Measurements from ENCODE around the gene LBH. TPM values are rescaled to one million over a fixed set of nuclear protein-coding genes. Genes with fewer than 3 reads are reported as not detected.
A peak's percentile ranks its signal among the peaks of the same experiment; 100 is the strongest.

The LBH gene
- total RNA-seq, 3 donors from 2014 or later = 18.2 to 153 (median 87.2) TPM

DNA sequence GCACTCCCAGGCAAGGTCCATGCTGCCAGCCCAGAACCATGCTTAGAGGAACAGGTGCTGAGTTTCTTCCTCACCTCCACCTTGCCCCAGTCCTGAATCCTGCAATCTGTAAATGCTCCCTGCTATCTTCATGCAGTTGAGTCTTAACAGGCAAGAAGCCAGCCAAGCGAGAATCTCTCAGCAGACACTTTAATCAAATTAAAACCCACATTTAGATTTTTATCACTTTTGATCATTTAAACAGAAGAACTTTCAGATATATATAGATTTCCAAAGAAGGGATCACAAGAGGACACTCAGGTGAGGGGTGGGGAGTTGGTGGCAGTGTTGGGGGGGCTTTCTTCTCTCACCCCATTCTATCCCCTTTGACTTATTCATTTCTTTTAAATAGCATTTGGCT lies 25.9 kb upstream of the LBH start:
- no peaks in the 10 kb centered on the region for H3K4me1 ChIP-seq
- intact Hi-C loops (cut with DNase I; ENCODE audit: low total_unique reads) = no loop called here
- TF ChIP-seq, protein P1, sequence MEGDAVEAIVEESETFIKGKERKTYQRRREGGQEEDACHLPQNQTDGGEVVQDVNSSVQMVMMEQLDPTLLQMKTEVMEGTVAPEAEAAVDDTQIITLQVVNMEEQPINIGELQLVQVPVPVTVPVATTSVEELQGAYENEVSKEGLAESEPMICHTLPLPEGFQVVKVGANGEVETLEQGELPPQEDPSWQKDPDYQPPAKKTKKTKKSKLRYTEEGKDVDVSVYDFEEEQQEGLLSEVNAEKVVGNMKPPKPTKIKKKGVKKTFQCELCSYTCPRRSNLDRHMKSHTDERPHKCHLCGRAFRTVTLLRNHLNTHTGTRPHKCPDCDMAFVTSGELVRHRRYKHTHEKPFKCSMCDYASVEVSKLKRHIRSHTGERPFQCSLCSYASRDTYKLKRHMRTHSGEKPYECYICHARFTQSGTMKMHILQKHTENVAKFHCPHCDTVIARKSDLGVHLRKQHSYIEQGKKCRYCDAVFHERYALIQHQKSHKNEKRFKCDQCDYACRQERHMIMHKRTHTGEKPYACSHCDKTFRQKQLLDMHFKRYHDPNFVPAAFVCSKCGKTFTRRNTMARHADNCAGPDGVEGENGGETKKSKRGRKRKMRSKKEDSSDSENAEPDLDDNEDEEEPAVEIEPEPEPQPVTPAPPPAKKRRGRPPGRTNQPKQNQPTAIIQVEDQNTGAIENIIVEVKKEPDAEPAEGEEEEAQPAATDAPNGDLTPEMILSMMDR (IDR thresholded peaks at IDR 0.05) = no peak
- no peak for TF ChIP-seq POLR2AphosphoS5 (IDR thresholded peaks at IDR 0.05)
- TF ChIP-seq POLR2A (IDR thresholded peaks at IDR 0.05) = no peak
- DNase-seq (ENCODE audit: low spot score in 2 of 2) = no peak
- H3K9me3 ChIP-seq = no peaks in the 10 kb centered on the region
- no peak overlapping the region for H3K27ac ChIP-seq
- no peak overlapping the region for H3K4me3 ChIP-seq
- H3K36me3 ChIP-seq = no peaks in the 10 kb centered on the region
- H3K27me3 ChIP-seq = no peaks in the 10 kb centered on the region

DNA sequence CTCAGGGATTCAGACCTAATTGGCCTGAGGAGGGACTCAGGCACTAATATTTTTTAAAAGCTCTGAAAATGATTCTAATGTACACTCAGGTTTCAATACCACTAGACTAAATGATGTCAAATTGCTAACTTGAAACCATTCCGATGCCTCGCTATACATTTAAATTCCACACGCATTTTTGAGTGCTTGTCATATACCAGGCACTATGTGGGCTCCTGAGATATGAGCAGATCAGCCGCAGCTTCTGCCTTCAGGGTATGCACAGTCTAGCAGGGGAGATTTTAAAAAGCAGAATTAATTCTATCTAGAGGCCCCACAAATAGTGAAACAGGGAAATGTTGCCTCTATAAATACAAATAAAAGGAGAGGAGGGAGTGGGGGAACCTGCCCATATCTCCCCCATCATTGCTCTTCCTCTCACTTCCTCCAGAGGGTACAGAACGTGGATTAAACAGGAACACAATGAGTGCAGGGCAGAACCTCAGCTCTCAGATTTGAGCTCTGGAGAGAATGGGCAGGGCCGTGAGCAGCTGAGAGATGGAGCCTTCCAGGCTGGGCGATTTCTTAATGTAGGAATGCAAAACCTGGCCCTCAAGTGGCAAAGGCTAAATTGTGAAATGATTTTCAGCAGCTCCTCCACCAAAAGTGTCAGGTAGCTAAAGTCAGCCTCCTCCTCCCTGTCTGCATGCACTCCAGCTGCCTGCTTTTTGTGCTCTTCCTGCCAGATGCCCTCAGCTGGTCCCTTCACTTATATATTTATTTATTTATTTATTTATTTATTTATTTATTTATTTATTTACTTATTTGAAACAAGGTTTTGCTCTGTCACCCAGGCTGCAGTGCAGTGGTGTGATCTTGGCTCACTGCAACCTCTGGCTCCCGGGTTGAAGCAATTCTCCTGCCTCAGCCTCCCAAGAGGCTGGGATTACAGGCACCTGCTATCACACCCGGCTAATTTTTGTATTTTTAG lies 24.6 kb upstream of the LBH start:
- no peaks in the 10 kb centered on the region for H3K36me3 ChIP-seq

DNA sequence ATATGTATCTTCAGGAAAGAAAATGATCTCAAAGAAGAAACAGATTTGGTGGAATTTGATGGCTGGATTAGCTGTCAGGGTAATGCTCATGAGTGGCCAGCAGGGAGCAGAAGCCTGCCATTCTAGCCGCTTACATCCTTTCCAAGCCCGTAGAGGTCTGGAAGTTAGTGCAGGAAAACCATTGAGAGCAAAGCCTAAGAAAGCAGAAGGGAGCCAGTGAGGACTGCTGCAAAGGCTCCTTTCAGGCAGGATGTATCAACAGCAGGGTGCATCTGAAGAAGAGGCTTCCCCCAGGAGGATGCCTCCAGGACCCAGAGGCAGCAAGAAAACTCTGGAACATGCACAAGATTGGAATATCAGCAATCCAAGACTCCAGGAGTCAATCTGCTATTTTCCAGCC lies 22.9 kb upstream of the LBH start:
- Histone ChIP-seq H3K27me3 (no peaks in the 10 kb centered on the region), H3K27ac (no peak overlapping the region), H3K4me3 (no peak overlapping the region), H3K36me3 (no peaks in the 10 kb centered on the region), H3K9me3 (no peaks in the 10 kb centered on the region), H3K4me1 (no peaks in the 10 kb centered on the region)
- DNase-seq (ENCODE audit: low spot score in 2 of 2) = peak in 1 of 2 donors; percentile 52
- TF ChIP-seq POLR2AphosphoS5 (IDR thresholded peaks at IDR 0.05) (no peak), POLR2A (IDR thresholded peaks at IDR 0.05) (no peak)
- TF ChIP-seq, protein P1 (IDR thresholded peaks at IDR 0.05) = peak; percentile 83 to 94 (median 90)
- intact Hi-C loops (cut with DNase I; ENCODE audit: low total_unique reads) = no loop called here

More for the DNA sequence above, 24.6 kb upstream of the LBH start:
- H3K4me3 ChIP-seq = no peak overlapping the region
- TF ChIP-seq POLR2AphosphoS5 (IDR thresholded peaks at IDR 0.05) (no peak), POLR2A (IDR thresholded peaks at IDR 0.05) (no peak)
- TF ChIP-seq, protein P1 (IDR thresholded peaks at IDR 0.05) = no peak
- no peak for DNase-seq (ENCODE audit: low spot score in 2 of 2)
- no peaks in the 10 kb centered on the region for H3K27me3 ChIP-seq
- H3K27ac ChIP-seq = no peak overlapping the region
- no peaks in the 10 kb centered on the region for H3K9me3 ChIP-seq
- no peaks in the 10 kb centered on the region for H3K4me1 ChIP-seq
- intact Hi-C loops (cut with DNase I; ENCODE audit: low total_unique reads) = no loop called here

DNA sequence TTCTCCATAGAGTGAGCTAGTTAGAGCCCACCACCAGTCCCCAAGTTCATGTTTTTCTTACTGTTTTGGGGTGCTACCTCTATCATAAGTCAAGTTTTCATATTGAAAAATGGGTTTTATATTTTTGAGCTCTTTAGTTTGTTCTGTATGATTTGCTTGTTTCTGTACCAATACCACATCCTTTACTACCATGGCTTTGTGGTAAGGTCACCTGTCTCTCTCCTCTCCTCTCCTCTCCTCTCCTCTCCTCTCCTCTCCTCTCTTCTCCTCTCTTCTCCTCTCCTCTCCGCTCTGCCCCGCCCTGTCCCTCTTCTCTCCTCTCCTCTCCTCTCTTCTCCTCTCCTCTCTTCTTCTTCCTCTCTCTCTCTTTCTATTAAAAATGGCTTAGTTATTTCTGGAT lies 22.1 kb upstream of the LBH start:
- Histone ChIP-seq H3K4me3 (no peak overlapping the region), H3K27me3 (no peaks in the 10 kb centered on the region), H3K9me3 (no peaks in the 10 kb centered on the region), H3K4me1 (no peaks in the 10 kb centered on the region), H3K36me3 (no peaks in the 10 kb centered on the region), H3K27ac (no peak overlapping the region)
- intact Hi-C loops (cut with DNase I; ENCODE audit: low total_unique reads) = no loop called here
- TF ChIP-seq POLR2A (IDR thresholded peaks at IDR 0.05) = no peak
- no peak for TF ChIP-seq POLR2AphosphoS5 (IDR thresholded peaks at IDR 0.05)
- TF ChIP-seq, protein P1 (IDR thresholded peaks at IDR 0.05) = no peak
- no peak for DNase-seq (ENCODE audit: low spot score in 2 of 2)

DNA sequence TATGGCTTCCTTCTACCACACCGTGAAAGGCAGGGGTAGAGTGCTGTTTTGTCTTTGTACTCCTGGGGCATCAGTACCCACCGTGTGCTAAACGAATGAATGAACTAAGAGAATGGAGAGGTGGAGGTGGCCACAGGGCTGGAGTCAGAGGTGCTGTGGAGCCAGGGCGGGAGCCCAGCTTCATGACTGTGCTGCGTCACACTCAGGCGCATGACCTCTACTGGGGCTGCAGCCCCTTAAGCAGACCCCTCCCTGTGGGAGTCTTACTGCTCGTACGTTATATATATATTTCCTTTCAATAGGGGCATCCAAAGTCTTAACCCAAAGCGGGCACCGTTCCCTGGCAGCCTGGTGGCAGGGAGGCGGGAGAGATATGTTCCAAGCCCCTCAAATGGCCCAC lies 18.0 kb upstream of the LBH start:
- no peaks in the 10 kb centered on the region for H3K27me3 ChIP-seq
- H3K36me3 ChIP-seq = no peaks in the 10 kb centered on the region
- DNase-seq (ENCODE audit: low spot score in 2 of 2) = no peak
- no peak overlapping the region for H3K4me3 ChIP-seq
- no peaks in the 10 kb centered on the region for H3K4me1 ChIP-seq
- intact Hi-C loops (cut with DNase I; ENCODE audit: low total_unique reads) = no loop called here
- TF ChIP-seq, protein P1 (IDR thresholded peaks at IDR 0.05) = no peak
- no peak for TF ChIP-seq POLR2AphosphoS5 (IDR thresholded peaks at IDR 0.05)
- no peaks in the 10 kb centered on the region for H3K9me3 ChIP-seq
- no peak overlapping the region for H3K27ac ChIP-seq
